B cell (primary cell): ENCODE data around the gene ATR. TPM values are rescaled to one million over a fixed set of nuclear protein-coding genes. Genes with fewer than 3 reads are reported as not detected.

Experiments
- ATAC-seq: fragments of 200-7000 bp; cut with Tn5 transposase; one replicate; pipeline ENCODE4 v1.10.0; 2021; ENCODE audit warnings: low read depth, mild to moderate bottlenecking, moderate number of reproducible peaks, moderate library complexity
- CTCF ChIA-PET: fragments of 350-600 bp; sonication (Branson Sonifier 250); formaldehyde crosslinking; loops from one replicate; lab custom pipeline; 2021; ENCODE audit warnings: antibody characterized with exemption, inconsistent platforms; lab: Charles Lee
- POLR2A ChIA-PET: fragments of 350-600 bp; sonication (Branson Sonifier 250); formaldehyde crosslinking; loops from one replicate; lab custom pipeline; 2021; ENCODE audit warnings: antibody characterized with exemption; lab: Charles Lee
- DNase-seq: peaks from one replicate; pipeline ENCODE4 v3.0.0; 2013
- H2AFZ ChIP-seq: 2 replicates; pipeline ENCODE4 v1.6.1; 2012; ENCODE audit warnings: mild to moderate bottlenecking, low read depth, low read length; ENCODE audit not compliant: insufficient read depth, poor library complexity, severe bottlenecking
- H3K27ac ChIP-seq, 2 donors: 1 replicate in 1 of 2; 2 replicates in 1 of 2; pipeline ENCODE4 v1.5.1; 2012 to 2013; ENCODE audit warnings: low read length in 2 of 2, mild to moderate bottlenecking in 2 of 2, moderate library complexity in 1 of 2
- H3K27me3 ChIP-seq, 4 experiments: fragments of 200-600 bp in 1 of 4; sonication (generic) in 1 of 4; replicated peaks in 1 of 4; 1 replicate in 2 of 4; 2 replicates in 2 of 4; pipeline versions ENCODE4 v1.6.1 to v1.7.0; 2013 to 2016; ENCODE audit warnings: low read length in 3 of 4, mild to moderate bottlenecking in 2 of 4, mixed read lengths in 1 of 4, moderate library complexity in 1 of 4; ENCODE audit not compliant: insufficient read depth in 4 of 4, control insufficient read depth in 3 of 4; ENCODE audit errors: control extremely low read depth in 1 of 4
- H3K36me3 ChIP-seq, 2 experiments: replicated peaks in 1 of 2; 1 replicate in 1 of 2; 2 replicates in 1 of 2; pipeline versions ENCODE4 v1.6.1 to v1.7.1; 2013; ENCODE audit warnings: low read length in 1 of 2; ENCODE audit not compliant: insufficient read depth in 2 of 2, control insufficient read depth in 1 of 2; ENCODE audit errors: control extremely low read depth in 1 of 2, extremely low read depth in 1 of 2
- H3K4me1 ChIP-seq, 2 donors: fragments of 200-600 bp in 1 of 2; sonication (generic) in 1 of 2; 1 replicate in 1 of 2; 2 replicates in 1 of 2; pipeline versions ENCODE4 v1.5.1 to v1.6.1; 2013 to 2017; ENCODE audit warnings: low read length in 2 of 2; ENCODE audit not compliant: control insufficient read depth in 2 of 2, insufficient read depth in 2 of 2
- H3K4me2 ChIP-seq: replicated peaks from 2 replicates; pipeline ENCODE3; 2012; ENCODE audit warnings: mild to moderate bottlenecking, low read depth, low read length; ENCODE audit not compliant: poor library complexity, severe bottlenecking
- H3K4me3 ChIP-seq, 5 experiments: fragments of 200-600 bp in 1 of 5; sonication (generic) in 1 of 5; 1 replicate in 3 of 5; 2 replicates in 2 of 5; pipeline versions ENCODE4 v1.5.1 to v1.7.0; 2011 to 2016; ENCODE audit warnings: low read length in 4 of 5, mild to moderate bottlenecking in 4 of 5, low read depth in 2 of 5, control low read depth in 1 of 5, moderate library complexity in 1 of 5; ENCODE audit not compliant: insufficient read depth in 1 of 5; ENCODE audit errors: control extremely low read depth in 1 of 5, extremely low read depth in 1 of 5
- H3K79me2 ChIP-seq: fragments of 200-600 bp; sonication (generic); one replicate; pipeline ENCODE4 v1.6.0; 2016; ENCODE audit warnings: low read length; ENCODE audit not compliant: control insufficient read depth, insufficient read depth
- H3K9ac ChIP-seq: fragments of 200-600 bp; sonication (generic); 2 replicates; pipeline ENCODE4 v1.6.1; 2017; ENCODE audit warnings: mild to moderate bottlenecking, low read length, moderate library complexity
- H3K9me3 ChIP-seq, 3 donors: one replicate each; pipeline versions ENCODE4 v1.6.1 to v1.7.1; 2013; ENCODE audit warnings: low read length in 2 of 3; ENCODE audit not compliant: control insufficient read depth in 2 of 3, insufficient read depth in 1 of 3; ENCODE audit errors: control extremely low read depth in 1 of 3
- H4K20me1 ChIP-seq: 2 replicates; pipeline ENCODE4 v1.6.0; 2012; ENCODE audit warnings: mild to moderate bottlenecking, low read length; ENCODE audit not compliant: insufficient read depth, control insufficient read depth, poor library complexity, severe bottlenecking
- H3K27ac Mint-ChIP-seq: one replicate; pipeline ENCODE4 v1.8.0; 2021; ENCODE audit warnings: mixed read lengths
- H3K27me3 Mint-ChIP-seq: one replicate; pipeline ENCODE4 v1.8.0; 2021; ENCODE audit warnings: mixed read lengths
- H3K4me1 Mint-ChIP-seq: one replicate; pipeline ENCODE4 v1.8.0; 2021; ENCODE audit warnings: mixed read lengths
- H3K4me3 Mint-ChIP-seq: one replicate; pipeline ENCODE4 v1.8.0; 2021; ENCODE audit warnings: mixed read lengths
- H3K9me3 Mint-ChIP-seq: one replicate; pipeline ENCODE4 v1.8.0; 2022; ENCODE audit warnings: mixed read lengths; ENCODE audit not compliant: insufficient read depth
- EZH2 ChIP-seq: IDR thresholded peaks from 2 replicates; pipeline ENCODE4 v1.6.1; 2012; ENCODE audit warnings: borderline replicate concordance, low read depth, mild to moderate bottlenecking, moderate library complexity, low read length; ENCODE audit not compliant: insufficient read depth, poor library complexity, severe bottlenecking
- WGBS: methylation state at CpG from one replicate; pipeline ENCODE4 v1.1.5; 2013; ENCODE audit warnings: missing lambda C conversion rate; ENCODE audit not compliant: insufficient coverage; 5-methylcytosine and 5-hydroxymethylcytosine counted together
- intact Hi-C: fragments of 100-400 bp; cut with micrococcal nuclease; formaldehyde crosslinking; loops from one replicate; pipeline ENCODE4 v1.10.0; 2022
- polyA plus RNA-seq: library from polyadenylated mRNA; depleted of rRNA; stranded (reverse); fragments of >200 nt; gene quantifications from 2 replicates; pipeline ENCODE4 v1.2.3, GENCODE V29; 2012
- total RNA-seq, 2 donors: library from RNA; stranded (reverse); fragments of 120-200 nt in 1 of 2; gene quantifications; 1 replicate in 1 of 2; 2 replicates in 1 of 2; pipeline versions ENCODE4 v1.2.3 to v1.2.4, GENCODE V29; 2013 to 2022
- TF ChIP-seq, protein P1 (sequence below): fragments of 200-600 bp; IDR thresholded peaks from one replicate; pipeline ENCODE4 v1.8.0; 2022; ENCODE audit warnings: antibody characterized with exemption, mild to moderate bottlenecking

ATR gene
- total and polyA plus RNA-seq, 2 donors (not counting 1 experiment from before 2014, with no cell fraction given) = 17.1 to 46.7 TPM

- Mint-ChIP-seq H3K27me3 (no peaks in the 10 kb centered on the region), H3K4me1 (no peaks in the 10 kb centered on the region), H3K27ac (no peak overlapping the region), H3K4me3 (no peak overlapping the region), H3K9me3 (no peaks in the 10 kb centered on the region)
- H3K4me2 ChIP-seq = no peak overlapping the region
- H3K36me3 ChIP-seq = peaks cover 22 to 23% of the 10 kb centered on the region in 2 experiments
- no peak for ATAC-seq
- H3K4me1 ChIP-seq = no peaks in the 10 kb centered on the region
- no peaks in the 10 kb centered on the region for H3K79me2 ChIP-seq
- TF ChIP-seq EZH2 = no peak
- TF ChIP-seq, protein P1, sequence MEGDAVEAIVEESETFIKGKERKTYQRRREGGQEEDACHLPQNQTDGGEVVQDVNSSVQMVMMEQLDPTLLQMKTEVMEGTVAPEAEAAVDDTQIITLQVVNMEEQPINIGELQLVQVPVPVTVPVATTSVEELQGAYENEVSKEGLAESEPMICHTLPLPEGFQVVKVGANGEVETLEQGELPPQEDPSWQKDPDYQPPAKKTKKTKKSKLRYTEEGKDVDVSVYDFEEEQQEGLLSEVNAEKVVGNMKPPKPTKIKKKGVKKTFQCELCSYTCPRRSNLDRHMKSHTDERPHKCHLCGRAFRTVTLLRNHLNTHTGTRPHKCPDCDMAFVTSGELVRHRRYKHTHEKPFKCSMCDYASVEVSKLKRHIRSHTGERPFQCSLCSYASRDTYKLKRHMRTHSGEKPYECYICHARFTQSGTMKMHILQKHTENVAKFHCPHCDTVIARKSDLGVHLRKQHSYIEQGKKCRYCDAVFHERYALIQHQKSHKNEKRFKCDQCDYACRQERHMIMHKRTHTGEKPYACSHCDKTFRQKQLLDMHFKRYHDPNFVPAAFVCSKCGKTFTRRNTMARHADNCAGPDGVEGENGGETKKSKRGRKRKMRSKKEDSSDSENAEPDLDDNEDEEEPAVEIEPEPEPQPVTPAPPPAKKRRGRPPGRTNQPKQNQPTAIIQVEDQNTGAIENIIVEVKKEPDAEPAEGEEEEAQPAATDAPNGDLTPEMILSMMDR = no peak
- POLR2A ChIA-PET = no interaction called here
- intact Hi-C loops = no loop called here
- DNase-seq = no peak
- H3K4me3 ChIP-seq = no peak overlapping the region
- no CpG with 5 or more reads among the region's 3 CpGs for WGBS
- CTCF ChIA-PET = no interaction called here
- no peak overlapping the region for H3K9ac ChIP-seq
- no peaks in the 10 kb centered on the region for H3K9me3 ChIP-seq
- H2AFZ ChIP-seq = no peak overlapping the region
- no peaks in the 10 kb centered on the region for H4K20me1 ChIP-seq
- no peaks in the 10 kb centered on the region for H3K27me3 ChIP-seq
- H3K27ac ChIP-seq = no peak overlapping the region
Observed at GRCh38 chr3:142460689-142461088, 117.8 kb downstream of the ATR start.

DNA sequence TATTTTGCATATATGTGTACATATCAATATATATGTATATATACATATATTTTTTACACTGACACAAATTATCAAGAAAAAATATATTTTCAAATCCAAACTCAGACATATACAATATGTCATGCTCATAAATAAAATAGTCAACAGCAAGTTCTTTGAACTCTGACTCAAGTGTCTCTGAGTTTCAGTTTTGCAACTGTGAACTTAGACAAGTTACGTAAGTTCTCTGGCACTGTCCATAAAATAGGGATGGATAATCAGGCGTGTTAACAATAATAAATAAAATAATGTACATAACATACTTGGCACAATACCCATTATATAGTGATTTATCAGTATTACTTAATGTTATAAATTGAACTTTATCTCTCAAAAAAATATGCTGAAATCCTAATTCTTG lies 118.6 kb downstream of the ATR start:
- Histone ChIP-seq H2AFZ (no peak overlapping the region), H3K9ac (no peak overlapping the region), H3K4me2 (no peak overlapping the region), H3K4me3 (no peak overlapping the region), H4K20me1 (no peaks in the 10 kb centered on the region), H3K27me3 (no peaks in the 10 kb centered on the region), H3K79me2 (no peaks in the 10 kb centered on the region), H3K36me3 (peaks cover 18 to 25% of the 10 kb centered on the region in 2 experiments), H3K4me1 (no peaks in the 10 kb centered on the region), H3K9me3 (no peaks in the 10 kb centered on the region), H3K27ac (no peak overlapping the region)
- Mint-ChIP-seq H3K4me1 (no peaks in the 10 kb centered on the region), H3K27me3 (no peaks in the 10 kb centered on the region), H3K9me3 (no peaks in the 10 kb centered on the region), H3K4me3 (no peak overlapping the region), H3K27ac (no peak overlapping the region)
- intact Hi-C loops = no loop called here
- WGBS = no CpG with 5 or more reads among the region's 2 CpGs
- TF ChIP-seq EZH2 = no peak
- TF ChIP-seq, protein P1 = no peak
- DNase-seq (no peak), ATAC-seq (no peak)
- ChIA-PET POLR2A (no interaction called here), CTCF (no interaction called here)
